Duodenal mucosa (tissue), 2 donors: Measurements from ENCODE around the gene CEL.
"Not testable (repeated sequence)": the region's sequence is repeated elsewhere in the genome, so short reads cannot be mapped to it uniquely, and the experiment has no call there.

Experiments
- H3K27ac ChIP-seq: one replicate; pipeline ENCODE4 v1.7.0; 2013; ENCODE audit warnings: low read depth, low read length
- H3K27me3 ChIP-seq, 2 donors: one replicate each; pipeline ENCODE4 v1.7.0; 2013; ENCODE audit warnings: low read length in 2 of 2, control low read depth in 1 of 2; ENCODE audit not compliant: insufficient read depth in 2 of 2, control insufficient read depth in 1 of 2
- H3K36me3 ChIP-seq, 2 donors: one replicate each; pipeline ENCODE4 v1.7.0; 2013; ENCODE audit warnings: low read length in 2 of 2, control low read depth in 1 of 2; ENCODE audit not compliant: insufficient read depth in 2 of 2, control insufficient read depth in 1 of 2
- H3K4me1 ChIP-seq, 2 donors: one replicate each; pipeline ENCODE4 v1.7.0; 2013; ENCODE audit warnings: low read length in 2 of 2, control low read depth in 1 of 2; ENCODE audit not compliant: insufficient read depth in 2 of 2, control insufficient read depth in 1 of 2
- H3K4me3 ChIP-seq, 2 donors: one replicate each; pipeline ENCODE4 v1.7.0; 2013; ENCODE audit warnings: low read length in 2 of 2, low read depth in 1 of 2
- H3K9ac ChIP-seq, 2 donors: one replicate each; pipeline ENCODE4 v1.7.0; 2013; ENCODE audit warnings: low read length in 2 of 2, low read depth in 1 of 2
- H3K9me3 ChIP-seq, 2 donors: one replicate each; pipeline ENCODE4 v1.7.0; 2013; ENCODE audit warnings: low read length in 2 of 2, control low read depth in 1 of 2; ENCODE audit not compliant: control insufficient read depth in 1 of 2

The CEL gene

DNA sequence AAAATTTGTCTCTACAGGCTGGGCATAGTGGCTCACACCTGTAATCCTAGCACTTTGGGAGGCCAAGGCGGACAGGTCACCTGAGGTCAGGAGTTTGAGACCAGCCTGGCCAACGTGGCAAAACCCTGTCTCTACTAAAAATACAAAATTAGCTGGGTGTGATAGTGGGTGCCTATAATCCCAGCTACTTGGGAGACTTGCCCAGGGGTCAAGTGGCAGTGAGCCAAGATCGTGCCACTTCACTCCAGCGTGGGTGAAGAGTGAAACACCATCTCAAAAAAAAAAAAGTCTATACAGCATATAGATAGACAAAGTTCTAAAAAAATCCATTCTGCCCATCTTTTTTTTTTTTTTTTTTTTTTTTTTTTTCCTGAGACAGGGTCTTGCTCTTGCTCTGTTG lies 32.6 kb downstream of the CEL start:
- H3K4me1 ChIP-seq, H3K4me3 ChIP-seq, H3K27ac ChIP-seq, H3K27me3 ChIP-seq, H3K9ac ChIP-seq: not testable (repeated sequence)
- peaks cover 4 to 12% of the 10 kb centered on the region in 2 donors for H3K9me3 ChIP-seq
- peaks cover 22 to 26% of the 10 kb centered on the region in 2 donors for H3K36me3 ChIP-seq

DNA sequence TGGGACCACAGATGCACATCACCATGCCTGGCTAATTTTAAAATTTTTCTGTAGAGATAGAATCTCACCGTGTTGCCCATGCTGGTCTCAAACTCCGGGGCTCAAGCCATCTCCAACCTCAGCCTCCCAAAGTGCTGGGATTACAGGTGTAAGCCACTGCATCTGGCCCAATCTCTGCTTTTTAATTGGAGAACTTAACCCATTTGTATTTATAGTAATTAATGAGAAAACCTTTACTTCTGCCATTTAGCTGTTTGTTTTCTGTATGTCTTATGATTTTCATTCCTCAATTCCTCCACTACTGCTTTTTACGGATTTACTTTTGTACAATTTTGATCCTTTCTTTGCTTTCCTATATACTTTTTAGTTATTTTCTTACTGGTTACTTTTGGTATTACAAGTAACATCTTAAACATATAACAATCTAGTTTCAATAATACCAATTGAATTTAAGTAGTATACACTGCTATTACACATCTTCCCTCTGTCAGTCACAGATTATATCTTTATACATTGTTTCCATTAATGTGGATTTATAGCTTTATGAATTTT lies 33.1 kb downstream of the CEL start:
- peaks cover 25 to 32% of the 10 kb centered on the region in 2 donors for H3K36me3 ChIP-seq
- H3K9me3 ChIP-seq = peaks cover 4 to 12% of the 10 kb centered on the region in 2 donors
- H3K27me3 ChIP-seq = no peaks in the 10 kb centered on the region
- H3K27ac ChIP-seq = no peak overlapping the region
- H3K9ac ChIP-seq = no peak overlapping the region
- no peak overlapping the region for H3K4me3 ChIP-seq
- no peaks in the 10 kb centered on the region for H3K4me1 ChIP-seq

DNA sequence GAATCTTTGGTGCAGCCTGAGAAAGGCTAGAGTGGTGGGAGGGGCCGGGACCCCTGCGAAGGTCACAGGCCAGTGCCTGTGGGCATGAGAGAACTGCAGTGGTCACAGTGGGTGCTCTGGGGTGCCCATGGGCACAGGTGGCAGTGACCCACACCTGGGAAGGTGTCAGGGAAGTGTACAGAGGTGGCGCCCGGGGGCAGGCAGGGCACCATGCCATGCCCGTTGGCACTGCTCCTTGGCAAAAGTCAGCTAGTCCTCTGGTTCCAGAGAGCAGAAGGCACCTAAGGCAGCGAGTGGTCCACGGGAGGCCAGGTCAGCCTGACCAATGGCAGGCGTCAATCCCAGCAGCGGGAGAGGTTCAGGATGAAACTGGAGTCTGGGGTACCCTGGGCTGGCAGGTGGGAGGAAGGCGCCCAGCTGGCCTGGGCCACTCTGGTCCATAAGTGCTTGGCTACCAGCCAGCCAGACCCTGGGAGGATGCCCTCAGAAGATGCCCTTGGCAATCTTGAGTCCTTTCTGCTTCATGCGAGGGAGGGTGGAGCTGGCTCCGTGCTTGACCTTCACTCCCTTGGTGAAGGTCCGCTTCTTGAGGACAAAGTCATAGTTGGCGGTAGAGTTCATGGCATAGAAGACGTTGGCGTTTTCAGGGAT lies 36.4 kb downstream of the CEL start:
- H3K9me3 ChIP-seq = peaks cover 4 to 12% of the 10 kb centered on the region in 2 donors
- peaks cover 54 to 65% of the 10 kb centered on the region in 2 donors for H3K36me3 ChIP-seq
- no peak overlapping the region for H3K9ac ChIP-seq

DNA sequence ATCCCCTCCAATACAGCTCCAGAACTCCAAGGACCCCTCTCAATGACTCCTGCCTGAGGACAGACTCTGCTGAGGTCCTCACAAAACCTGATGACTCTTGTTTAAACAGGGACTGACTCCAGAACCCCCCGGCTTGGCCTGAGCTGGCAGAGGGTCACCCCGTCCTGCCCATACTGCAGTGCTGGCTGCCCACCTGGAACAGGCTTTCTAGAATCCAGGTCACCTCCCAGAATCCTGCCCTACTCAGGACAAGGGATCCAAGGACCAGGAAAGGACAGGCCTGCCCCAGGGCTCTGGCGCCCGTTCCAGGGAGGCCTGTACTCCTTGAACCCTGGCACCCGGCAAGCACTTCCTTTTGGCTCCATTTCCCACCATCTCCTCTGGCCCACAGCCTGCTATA lies 37.1 kb downstream of the CEL start:
- Histone ChIP-seq H3K9ac (no peak overlapping the region), H3K27ac (no peak overlapping the region), H3K27me3 (no peaks in the 10 kb centered on the region), H3K9me3 (peaks cover 4 to 12% of the 10 kb centered on the region in 2 donors), H3K4me3 (no peak overlapping the region), H3K36me3 (peaks cover 54 to 72% of the 10 kb centered on the region in 2 donors), H3K4me1 (peaks cover 4 to 5% of the 10 kb centered on the region in 2 donors)

More for the DNA sequence above, 36.4 kb downstream of the CEL start:
- Histone ChIP-seq H3K4me3 (no peak overlapping the region), H3K4me1 (peaks cover 0 to 1% of the 10 kb centered on the region in 2 donors), H3K27me3 (no peaks in the 10 kb centered on the region), H3K27ac (no peak overlapping the region)

DNA sequence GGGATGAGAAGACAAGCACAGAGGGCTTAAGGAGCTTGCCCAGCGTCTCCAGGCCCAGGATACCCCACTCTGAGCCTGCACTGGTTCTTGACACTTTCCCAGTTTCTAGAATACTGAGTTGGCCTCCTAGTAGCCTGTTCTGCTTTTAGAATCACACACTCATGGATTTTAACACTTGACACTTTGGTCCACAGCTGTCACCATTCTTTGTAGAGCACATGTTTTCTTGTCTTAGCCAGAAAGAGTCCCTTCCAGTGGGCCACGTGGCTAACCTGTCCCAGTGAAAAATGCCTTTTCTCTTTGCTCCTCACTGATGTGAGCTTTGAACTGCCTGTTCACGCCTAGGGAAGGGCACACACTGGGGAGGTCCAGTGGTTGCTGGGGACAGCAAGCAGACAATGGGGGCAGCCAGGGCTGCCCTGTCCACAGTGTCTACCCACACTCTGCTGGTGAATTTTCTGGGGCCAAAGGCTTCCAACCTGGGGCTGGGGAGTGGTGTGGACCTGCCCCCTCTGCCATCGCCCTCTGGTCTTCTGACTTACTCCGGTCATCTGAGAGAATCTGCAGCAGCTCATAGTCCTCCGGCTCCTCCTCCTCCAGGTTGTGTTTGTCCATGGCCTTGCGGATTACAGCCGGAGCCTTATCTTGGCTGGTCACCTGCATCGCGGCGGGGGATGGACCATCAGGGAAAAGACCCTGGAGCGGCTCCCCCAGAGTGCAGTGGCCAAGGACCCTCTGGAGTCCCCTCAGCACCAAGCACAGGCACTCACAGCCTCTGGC lies 38.1 kb downstream of the CEL start:
- Histone ChIP-seq H3K9me3 (peaks cover 4 to 12% of the 10 kb centered on the region in 2 donors), H3K4me3 (no peak overlapping the region), H3K27ac (no peak overlapping the region), H3K36me3 (peaks cover 54 to 76% of the 10 kb centered on the region in 2 donors), H3K27me3 (no peaks in the 10 kb centered on the region), H3K9ac (no peak overlapping the region), H3K4me1 (peaks cover 4 to 5% of the 10 kb centered on the region in 2 donors)

DNA sequence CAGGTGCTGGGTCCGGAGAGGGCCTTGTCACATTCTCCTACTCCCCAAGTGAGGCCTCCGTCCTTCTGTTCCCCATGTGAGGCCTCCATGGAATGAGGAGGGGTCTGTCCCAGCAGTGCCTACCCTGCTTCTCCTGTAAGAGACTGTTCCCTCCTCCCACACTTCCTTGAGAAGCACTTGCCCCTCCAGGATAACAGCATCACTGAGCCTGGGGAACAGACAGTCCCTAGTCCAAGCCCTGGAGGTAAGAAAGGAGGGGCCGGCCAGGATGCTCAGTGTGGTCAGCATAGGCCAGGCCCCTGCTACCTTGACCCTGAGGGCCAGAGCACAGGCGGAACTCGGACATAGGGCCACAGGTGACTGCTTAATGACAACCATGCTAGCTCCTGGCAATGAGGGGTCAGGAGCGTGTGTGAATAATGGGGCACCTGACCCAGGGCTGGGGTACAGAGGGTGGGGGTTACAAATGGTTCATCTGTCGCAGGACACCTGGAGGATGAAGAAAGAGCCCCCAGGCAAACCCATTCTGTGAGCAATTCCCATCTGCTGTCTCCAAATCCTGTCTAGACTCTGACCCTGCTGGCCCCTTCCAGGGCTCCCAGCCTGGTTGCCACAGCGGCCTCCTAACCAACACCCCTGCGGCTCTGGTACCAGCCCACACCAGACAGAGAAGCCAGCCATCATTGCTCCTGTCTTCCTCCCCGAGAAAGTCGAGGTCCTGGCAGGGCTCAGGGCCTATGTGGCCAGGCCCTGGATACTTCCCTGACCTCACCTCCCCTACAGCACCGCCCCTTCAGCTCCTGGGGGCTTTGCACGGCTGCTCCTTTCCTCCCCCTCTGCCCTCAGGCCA lies 39.0 kb downstream of the CEL start:
- H3K9ac ChIP-seq = no peak overlapping the region
- H3K4me3 ChIP-seq = no peak overlapping the region
- peaks cover 4 to 5% of the 10 kb centered on the region in 2 donors for H3K4me1 ChIP-seq
- H3K36me3 ChIP-seq = peaks cover 58 to 82% of the 10 kb centered on the region in 2 donors
- H3K27me3 ChIP-seq = no peaks in the 10 kb centered on the region
- peaks cover 4 to 11% of the 10 kb centered on the region in 2 donors for H3K9me3 ChIP-seq
- H3K27ac ChIP-seq = no peak overlapping the region

DNA sequence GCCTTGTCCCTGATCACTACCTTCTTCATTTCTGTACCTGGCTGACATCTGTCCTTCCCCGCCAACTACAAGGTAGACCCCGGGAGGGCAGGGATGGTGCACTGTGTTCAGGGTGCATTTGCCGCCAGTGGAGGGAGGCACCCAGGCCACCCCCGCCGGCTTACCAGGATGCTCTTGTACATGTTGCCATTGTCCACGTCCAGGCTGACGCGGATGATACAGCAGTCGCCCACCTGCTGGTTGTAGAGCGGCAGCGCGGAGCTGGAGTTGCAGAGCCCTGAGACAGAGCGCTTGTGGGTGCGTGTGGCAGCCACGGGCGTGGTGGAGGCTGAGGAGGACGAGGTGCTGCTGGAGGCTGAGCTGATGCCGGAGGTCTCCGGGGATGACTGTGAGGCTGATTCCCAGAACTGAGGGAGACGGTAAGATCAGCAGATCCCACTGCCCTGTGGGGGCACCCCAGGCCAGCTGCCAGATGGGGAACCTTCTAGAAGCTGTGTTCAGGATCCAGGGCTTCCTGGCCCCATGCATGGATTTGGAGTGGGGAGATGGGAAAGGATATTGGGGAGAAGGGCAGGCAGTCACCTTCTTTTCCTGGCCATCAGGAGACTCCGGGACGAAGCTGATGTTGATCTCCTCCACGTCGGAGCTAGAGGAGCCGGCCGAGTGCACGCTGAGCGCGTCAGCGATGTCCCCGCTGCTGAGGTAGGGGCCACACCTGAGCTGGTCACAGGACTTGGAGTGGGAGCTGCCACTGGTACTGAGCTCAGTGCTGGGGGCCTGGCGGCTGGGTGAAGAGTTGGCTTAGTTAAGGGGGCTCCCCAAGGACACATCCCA lies 39.8 kb downstream of the CEL start:
- peaks cover 2% of the 10 kb centered on the region in 2 donors for H3K9me3 ChIP-seq
- H3K9ac ChIP-seq = no peak overlapping the region
- H3K36me3 ChIP-seq = peaks cover 62 to 88% of the 10 kb centered on the region in 2 donors
- no peak overlapping the region for H3K27ac ChIP-seq
- H3K4me3 ChIP-seq = no peak overlapping the region
- H3K27me3 ChIP-seq = no peaks in the 10 kb centered on the region
- peaks cover 4 to 5% of the 10 kb centered on the region in 2 donors for H3K4me1 ChIP-seq

DNA sequence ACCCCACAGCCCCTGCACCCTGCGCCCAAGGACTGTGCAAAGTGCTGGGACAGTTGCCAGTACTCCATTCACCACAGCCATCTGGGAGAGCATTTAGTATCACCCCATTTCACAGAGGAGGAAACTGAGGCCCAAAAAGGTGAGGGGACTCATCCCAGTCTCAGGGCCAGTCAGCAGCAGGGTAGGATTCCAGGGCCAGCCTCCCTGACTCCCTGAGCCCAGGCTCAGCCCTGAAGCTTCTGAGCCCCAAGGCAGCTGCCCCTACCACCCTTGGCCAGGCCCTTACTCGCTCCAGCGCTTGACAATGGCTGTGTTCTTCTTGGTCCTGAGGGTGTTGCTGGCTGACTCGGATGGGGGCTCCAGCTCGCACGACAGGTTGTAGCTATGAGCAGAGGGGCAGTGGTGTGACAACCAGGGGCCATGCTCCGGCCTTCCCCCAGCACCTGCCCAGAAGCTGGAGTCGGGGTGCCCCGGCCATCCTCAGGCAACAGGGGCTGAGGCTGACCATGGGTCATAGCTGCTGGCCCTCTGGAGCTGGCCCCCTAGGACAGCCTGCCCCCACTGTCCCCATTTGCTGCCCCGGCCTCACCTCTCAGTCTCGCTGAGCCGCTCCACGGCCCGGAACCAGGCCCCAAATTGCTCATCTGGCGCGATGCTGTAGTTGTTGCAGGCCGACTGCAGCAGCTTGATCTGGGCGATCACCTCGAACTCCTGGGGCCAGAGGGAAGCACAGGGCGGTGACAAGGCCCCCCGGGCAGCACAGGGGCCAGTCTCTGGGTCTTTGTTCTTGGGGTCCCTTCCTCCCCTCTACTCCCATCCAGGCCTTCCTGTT lies 40.6 kb downstream of the CEL start:
- Histone ChIP-seq H3K36me3 (peaks cover 68 to 91% of the 10 kb centered on the region in 2 donors), H3K4me1 (peaks cover 4 to 5% of the 10 kb centered on the region in 2 donors), H3K9me3 (no peaks in the 10 kb centered on the region), H3K9ac (no peak overlapping the region), H3K4me3 (no peak overlapping the region), H3K27ac (no peak overlapping the region), H3K27me3 (no peaks in the 10 kb centered on the region)
